Dendritic cell treated with granulocyte-macrophage colony-stimulating factor and Interleukin-4, amounts not matched to agents 40 ng/mL and 50 ng/mL, for 4 days (primary cell): Measurements from ENCODE around the gene ADAT3.
A peak's percentile ranks its signal among the peaks of the same experiment; 100 is the strongest.

ENCODE experiments used
- H3K27ac Mint-ChIP-seq: one replicate; pipeline ENCODE4 v1.8.0; 2022; ENCODE audit warnings: mild to moderate bottlenecking, mixed read lengths
- H3K27me3 Mint-ChIP-seq: one replicate; pipeline ENCODE4 v1.8.0; 2022; ENCODE audit warnings: mild to moderate bottlenecking, mixed read lengths
- H3K36me3 Mint-ChIP-seq: one replicate; pipeline ENCODE4 v1.8.0; 2022; ENCODE audit warnings: low read depth, mixed read lengths
- H3K4me1 Mint-ChIP-seq: one replicate; pipeline ENCODE4 v1.8.0; 2022; ENCODE audit warnings: low read depth, mixed read lengths
- H3K4me3 Mint-ChIP-seq: one replicate; pipeline ENCODE4 v1.8.0; 2022; ENCODE audit warnings: mild to moderate bottlenecking, moderate library complexity, mixed read lengths
- H3K9me3 Mint-ChIP-seq: one replicate; pipeline ENCODE4 v1.8.0; 2022; ENCODE audit warnings: mixed read lengths
- intact Hi-C: fragments of 100-400 bp; cut with micrococcal nuclease; formaldehyde crosslinking; loops from one replicate; pipeline ENCODE4 v1.15.0; 2022

The ADAT3 gene

GRCh38 chr19:1905863-1906375 is 720 bp downstream of the ADAT3 start:
- Mint-ChIP-seq H3K4me3 (peak overlapping the region; percentile 93), H3K36me3 (peaks cover 51% of the 10 kb centered on the region), H3K9me3 (no peaks in the 10 kb centered on the region), H3K27ac (peak overlapping the region; percentile 99), H3K27me3 (no peaks in the 10 kb centered on the region), H3K4me1 (peaks cover 80% of the 10 kb centered on the region)
- intact Hi-C loops = no loop called here

- H3K4me1 Mint-ChIP-seq = peaks cover 69% of the 10 kb centered on the region
- H3K27me3 Mint-ChIP-seq = no peaks in the 10 kb centered on the region
- H3K9me3 Mint-ChIP-seq = no peaks in the 10 kb centered on the region
- H3K4me3 Mint-ChIP-seq = peak overlapping the region; percentile 26
- intact Hi-C loops = no loop called here
- peaks cover 60% of the 10 kb centered on the region for H3K36me3 Mint-ChIP-seq
- peak overlapping the region; percentile 61 for H3K27ac Mint-ChIP-seq
These were observed 1.9 kb downstream of the ADAT3 start for GRCh38 chr19:1906985-1907562.

- Mint-ChIP-seq H3K27ac (peak overlapping the region; percentile 61), H3K9me3 (no peaks in the 10 kb centered on the region), H3K4me1 (peaks cover 68% of the 10 kb centered on the region), H3K4me3 (no peak overlapping the region), H3K27me3 (no peaks in the 10 kb centered on the region), H3K36me3 (peaks cover 67% of the 10 kb centered on the region)
- intact Hi-C loops = no loop called here
These were observed 2.6 kb downstream of the ADAT3 start for GRCh38 chr19:1907563-1908363.

GRCh38 chr19:1908364-1908678 is 3.1 kb downstream of the ADAT3 start:
- no peaks in the 10 kb centered on the region for H3K27me3 Mint-ChIP-seq
- peaks cover 67% of the 10 kb centered on the region for H3K4me1 Mint-ChIP-seq
- H3K27ac Mint-ChIP-seq = no peak overlapping the region
- no peak overlapping the region for H3K4me3 Mint-ChIP-seq
- intact Hi-C loops = no loop called here
- peaks cover 72% of the 10 kb centered on the region for H3K36me3 Mint-ChIP-seq
- no peaks in the 10 kb centered on the region for H3K9me3 Mint-ChIP-seq

DNA sequence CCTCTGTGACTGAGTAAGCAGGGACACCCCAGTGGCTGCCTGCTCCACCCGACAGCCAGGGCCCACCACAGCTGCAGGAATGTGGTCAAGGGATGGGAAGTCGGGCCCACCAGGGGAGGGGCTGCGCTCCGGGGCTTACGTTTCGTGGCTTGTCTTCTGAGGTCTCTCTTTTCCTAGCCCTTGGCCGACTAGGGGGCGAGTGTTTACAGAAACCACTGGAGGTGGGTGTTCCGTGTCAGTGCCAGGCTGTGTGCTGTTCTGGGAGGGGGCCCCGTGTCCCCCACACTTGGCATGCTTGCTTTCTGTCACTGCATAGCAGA is 4.5 kb downstream of the ADAT3 start:
- Mint-ChIP-seq H3K4me3 (no peak overlapping the region), H3K27ac (no peak overlapping the region), H3K27me3 (no peaks in the 10 kb centered on the region), H3K36me3 (peaks cover 86% of the 10 kb centered on the region), H3K9me3 (no peaks in the 10 kb centered on the region), H3K4me1 (peaks cover 63% of the 10 kb centered on the region)
- intact Hi-C loops = no loop called here

DNA sequence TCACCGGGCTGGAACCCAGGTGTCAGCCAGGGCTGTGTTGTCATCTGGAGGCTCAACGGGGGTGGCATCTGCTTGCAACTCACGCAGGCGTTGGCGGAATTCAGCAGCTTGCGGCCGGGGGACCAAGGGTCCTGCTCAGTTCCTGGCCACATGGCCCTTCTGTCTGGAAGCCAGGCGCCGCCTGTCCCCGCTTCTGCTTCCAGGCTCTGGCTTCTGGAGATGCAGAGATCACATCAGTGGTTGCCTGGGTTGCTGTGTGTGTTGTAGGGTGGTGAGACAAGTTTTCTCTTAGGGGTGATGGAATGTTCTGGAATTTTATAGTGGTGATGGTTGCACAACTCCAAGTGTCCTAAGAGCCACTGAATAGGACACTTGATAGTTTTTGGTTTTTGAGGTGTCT is 5.0 kb downstream of the ADAT3 start:
- Mint-ChIP-seq H3K36me3 (peaks cover 91% of the 10 kb centered on the region), H3K9me3 (no peaks in the 10 kb centered on the region), H3K4me1 (peaks cover 62% of the 10 kb centered on the region), H3K27ac (no peak overlapping the region), H3K4me3 (no peak overlapping the region), H3K27me3 (no peaks in the 10 kb centered on the region)
- intact Hi-C loops = no loop called here

DNA sequence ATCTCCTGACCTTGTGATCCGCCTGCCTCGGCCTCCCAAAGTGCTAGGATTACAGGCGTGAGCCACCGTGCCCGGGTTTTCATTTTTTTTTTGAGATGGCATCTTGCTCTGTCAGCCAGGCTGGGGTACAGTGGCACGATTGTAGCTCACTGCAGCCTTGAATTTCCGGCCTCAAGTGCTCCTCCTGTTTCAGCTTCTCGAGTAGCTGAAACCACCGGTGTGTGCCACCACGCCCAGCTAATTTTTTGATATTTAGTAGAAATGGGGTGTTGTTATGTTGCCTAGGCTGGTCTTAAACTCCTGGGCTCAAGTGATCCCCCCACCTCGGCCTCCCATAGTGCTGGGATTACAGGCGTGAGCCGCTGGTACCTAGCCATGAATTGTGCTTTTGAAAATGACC is 5.9 kb downstream of the ADAT3 start:
- H3K4me3 Mint-ChIP-seq = no peak overlapping the region
- H3K27me3 Mint-ChIP-seq = no peaks in the 10 kb centered on the region
- intact Hi-C loops = no loop called here
- H3K9me3 Mint-ChIP-seq = no peaks in the 10 kb centered on the region
- H3K27ac Mint-ChIP-seq = no peak overlapping the region
- H3K4me1 Mint-ChIP-seq = peaks cover 64% of the 10 kb centered on the region
- peaks cover 92% of the 10 kb centered on the region for H3K36me3 Mint-ChIP-seq

DNA sequence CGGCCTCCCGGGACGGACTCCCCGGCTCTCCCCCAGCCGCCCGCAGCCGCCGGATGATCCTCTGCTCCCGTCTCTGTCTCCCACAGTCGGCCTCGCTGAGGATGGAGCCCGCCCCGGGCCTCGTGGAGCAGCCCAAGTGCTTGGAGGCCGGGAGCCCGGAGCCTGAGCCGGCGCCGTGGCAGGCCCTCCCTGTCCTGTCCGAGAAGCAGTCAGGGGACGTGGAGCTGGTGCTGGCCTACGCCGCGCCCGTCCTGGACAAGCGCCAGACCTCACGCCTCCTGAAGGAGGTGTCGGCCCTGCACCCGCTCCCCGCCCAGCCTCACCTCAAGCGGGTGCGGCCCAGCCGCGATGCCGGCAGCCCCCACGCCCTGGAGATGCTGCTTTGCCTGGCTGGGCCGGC is 6.8 kb downstream of the ADAT3 start:
- H3K27me3 Mint-ChIP-seq = no peaks in the 10 kb centered on the region
- peaks cover 88% of the 10 kb centered on the region for H3K36me3 Mint-ChIP-seq
- H3K4me1 Mint-ChIP-seq = peaks cover 67% of the 10 kb centered on the region
- no peaks in the 10 kb centered on the region for H3K9me3 Mint-ChIP-seq
- H3K4me3 Mint-ChIP-seq = no peak overlapping the region
- intact Hi-C loops = no loop called here
- H3K27ac Mint-ChIP-seq = no peak overlapping the region

GRCh38 chr19:1912760-1913505 is 7.7 kb downstream of the ADAT3 start:
- Mint-ChIP-seq H3K4me3 (no peak overlapping the region), H3K36me3 (peaks cover 88% of the 10 kb centered on the region), H3K9me3 (no peaks in the 10 kb centered on the region), H3K27ac (no peak overlapping the region), H3K4me1 (peaks cover 66% of the 10 kb centered on the region), H3K27me3 (no peaks in the 10 kb centered on the region)
- intact Hi-C loops = no loop called here

DNA sequence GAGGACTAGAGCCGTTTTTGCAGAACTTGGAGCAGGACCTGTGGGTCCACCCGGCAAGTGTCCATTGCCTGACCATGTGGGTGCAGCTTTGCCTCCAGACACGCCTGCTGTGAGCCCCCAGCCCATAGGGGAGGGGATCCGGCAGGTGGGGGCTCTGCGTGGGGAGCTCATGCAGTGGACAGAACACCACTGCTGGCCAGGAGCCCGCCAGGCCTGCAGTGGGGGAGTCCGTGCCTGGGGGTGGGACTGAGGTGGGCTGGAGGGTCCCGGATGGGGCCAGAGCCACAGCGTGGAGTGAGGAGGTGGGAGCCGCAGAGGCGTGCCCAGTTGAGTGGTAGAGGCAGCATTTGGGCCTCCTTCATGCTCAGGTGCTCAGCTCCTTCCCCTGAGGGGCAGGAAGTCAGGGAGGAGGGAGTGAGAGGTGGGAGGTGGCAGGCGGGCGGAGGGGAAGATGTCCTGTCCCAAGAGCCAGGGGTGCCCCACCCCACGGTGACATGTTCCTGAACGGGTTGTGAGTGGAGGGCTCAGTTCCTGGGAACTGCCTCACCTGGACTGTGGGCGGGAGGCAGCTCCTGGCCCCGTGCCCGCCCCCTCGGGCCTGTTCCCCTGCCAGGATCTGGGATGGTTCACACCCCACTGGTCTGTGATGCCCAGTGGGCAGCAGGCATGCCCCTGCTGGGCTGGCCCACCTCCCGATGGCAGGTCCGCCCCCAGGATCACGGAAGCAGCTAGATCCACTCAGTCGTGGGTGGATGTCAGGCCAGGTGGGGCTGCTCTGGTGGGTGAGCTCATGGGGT is 8.8 kb downstream of the ADAT3 start:
- H3K4me3 Mint-ChIP-seq = no peak overlapping the region
- peaks cover 59% of the 10 kb centered on the region for H3K4me1 Mint-ChIP-seq
- intact Hi-C loops = no loop called here
- no peak overlapping the region for H3K27ac Mint-ChIP-seq
- no peaks in the 10 kb centered on the region for H3K27me3 Mint-ChIP-seq
- no peaks in the 10 kb centered on the region for H3K9me3 Mint-ChIP-seq
- peaks cover 88% of the 10 kb centered on the region for H3K36me3 Mint-ChIP-seq

- no peak overlapping the region for H3K4me3 Mint-ChIP-seq
- no peaks in the 10 kb centered on the region for H3K9me3 Mint-ChIP-seq
- intact Hi-C loops = no loop called here
- H3K36me3 Mint-ChIP-seq = peaks cover 88% of the 10 kb centered on the region
- H3K27me3 Mint-ChIP-seq = no peaks in the 10 kb centered on the region
- H3K4me1 Mint-ChIP-seq = peaks cover 50% of the 10 kb centered on the region
- H3K27ac Mint-ChIP-seq = no peak overlapping the region
These were observed 9.7 kb downstream of the ADAT3 start for GRCh38 chr19:1914826-1915341.

- H3K9me3 Mint-ChIP-seq = no peaks in the 10 kb centered on the region
- H3K27ac Mint-ChIP-seq = peak overlapping the region; percentile 86
- H3K4me1 Mint-ChIP-seq = peaks cover 56% of the 10 kb centered on the region
- peaks cover 93% of the 10 kb centered on the region for H3K36me3 Mint-ChIP-seq
- H3K27me3 Mint-ChIP-seq = no peaks in the 10 kb centered on the region
- intact Hi-C loops = no loop called here
- peak overlapping the region; percentile 18 for H3K4me3 Mint-ChIP-seq
These were observed 11.9 kb downstream of the ADAT3 start for GRCh38 chr19:1917146-1917545.

DNA sequence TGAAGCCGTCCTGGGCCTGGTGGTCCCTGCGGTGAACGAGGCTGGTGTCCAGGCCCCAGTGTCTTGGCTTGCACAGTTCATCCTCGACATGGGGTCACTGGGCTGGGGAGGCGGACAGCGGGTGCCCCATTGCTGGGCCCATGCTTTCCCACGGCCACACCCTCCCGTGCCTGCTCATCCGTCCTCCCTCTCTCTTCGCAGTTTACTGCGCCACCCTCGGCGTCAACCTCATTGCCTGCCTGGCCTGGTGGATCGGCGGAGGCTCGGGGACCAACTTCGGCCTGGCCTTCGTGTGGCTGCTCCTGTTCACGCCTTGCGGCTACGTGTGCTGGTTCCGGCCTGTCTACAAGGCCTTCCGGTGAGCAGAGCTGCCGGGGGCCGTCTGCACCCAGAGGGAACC is 12.7 kb downstream of the ADAT3 start:
- no peak overlapping the region for H3K4me3 Mint-ChIP-seq
- H3K27ac Mint-ChIP-seq = peak overlapping the region; percentile 86
- peaks cover 93% of the 10 kb centered on the region for H3K36me3 Mint-ChIP-seq
- no peaks in the 10 kb centered on the region for H3K9me3 Mint-ChIP-seq
- intact Hi-C loops = no loop called here
- peaks cover 61% of the 10 kb centered on the region for H3K4me1 Mint-ChIP-seq
- H3K27me3 Mint-ChIP-seq = no peaks in the 10 kb centered on the region
